HEK293T (cell line): ENCODE measurements around the gene DNMT1.
A peak's percentile ranks its signal among the peaks of the same experiment; 100 is the strongest.
"Not testable (repeated sequence)": the region's sequence is repeated elsewhere in the genome, so short reads cannot be mapped to it uniquely, and the experiment has no call there.

Experiments used
- CTCF ChIA-PET: fragments of 350-600 bp; formaldehyde crosslinking; extraction: SDS; loops from one replicate; lab custom pipeline; 2021; ENCODE audit warnings: antibody characterized with exemption, inconsistent platforms; lab: Yijun Ruan, JAX
- POLR2A ChIA-PET: fragments of 350-600 bp; formaldehyde crosslinking; extraction: SDS; loops from one replicate; lab custom pipeline; 2020; ENCODE audit warnings: antibody characterized with exemption, inconsistent platforms; lab: Yijun Ruan, JAX
- DNase-seq: peaks from one replicate; pipeline ENCODE4 v3.0.0; 2012; ENCODE audit warnings: mixed read lengths; ENCODE audit errors: extremely low spot score
- ARNT ChIP-seq: fragments of 450-650 bp; IDR thresholded peaks from 2 replicates; pipeline ENCODE4 v1.6.1; 2017; ENCODE audit warnings: mild to moderate bottlenecking
- BHLHE40 ChIP-seq: fragments of 450-650 bp; IDR thresholded peaks from 2 replicates; pipeline ENCODE4 v1.6.1; 2016; ENCODE audit warnings: mild to moderate bottlenecking, moderate library complexity, borderline replicate concordance
- CTBP1 ChIP-seq: fragments of 450-650 bp; IDR thresholded peaks from 2 replicates; pipeline ENCODE4 v1.6.1; 2016; ENCODE audit warnings: borderline replicate concordance
- ELF4 ChIP-seq: fragments of 450-650 bp; IDR thresholded peaks from 2 replicates; pipeline ENCODE4 v1.6.1; 2017; ENCODE audit warnings: antibody characterized with exemption
- FOXA1 ChIP-seq: fragments of 450-650 bp; IDR thresholded peaks from 2 replicates; pipeline ENCODE4 v1.6.1; 2016; ENCODE audit warnings: mild to moderate bottlenecking
- FOXK2 ChIP-seq: fragments of 450-650 bp; IDR thresholded peaks from 2 replicates; pipeline ENCODE4 v1.6.1; 2016; ENCODE audit warnings: mild to moderate bottlenecking
- FOXM1 ChIP-seq: fragments of 450-650 bp; IDR thresholded peaks from 2 replicates; pipeline ENCODE4 v1.6.1; 2017; ENCODE audit warnings: mild to moderate bottlenecking, borderline replicate concordance
- HDGF ChIP-seq: fragments of 450-650 bp; IDR thresholded peaks from 2 replicates; pipeline ENCODE4 v1.6.1; 2017; ENCODE audit warnings: antibody characterized with exemption, borderline replicate concordance
- L3MBTL2 ChIP-seq: fragments of 450-650 bp; conservative IDR thresholded peaks from 2 replicates; pipeline ENCODE4 v1.6.1; 2016; ENCODE audit warnings: mild to moderate bottlenecking
- LEF1 ChIP-seq: fragments of 450-650 bp; IDR thresholded peaks from 2 replicates; pipeline ENCODE4 v1.6.1; 2017; ENCODE audit warnings: mild to moderate bottlenecking, borderline replicate concordance
- NFRKB ChIP-seq: fragments of 450-650 bp; IDR thresholded peaks from 2 replicates; pipeline ENCODE4 v1.6.1; 2016; ENCODE audit warnings: mild to moderate bottlenecking, moderate library complexity
- SP1 ChIP-seq: fragments of 450-650 bp; IDR thresholded peaks from 2 replicates; pipeline ENCODE4 v1.6.1; 2017
- SUZ12 ChIP-seq: fragments of 450-650 bp; IDR thresholded peaks from 2 replicates; pipeline ENCODE4 v1.6.1; 2016; ENCODE audit warnings: mild to moderate bottlenecking
- TARDBP ChIP-seq: fragments of 450-650 bp; IDR thresholded peaks from 2 replicates; pipeline ENCODE4 v1.6.1; 2016
- ZNF384 ChIP-seq: fragments of 450-650 bp; IDR thresholded peaks from 2 replicates; pipeline ENCODE4 v1.6.1; 2016
- TF ChIP-seq, protein P1 (sequence below): fragments of 450-650 bp; IDR thresholded peaks from 2 replicates; pipeline ENCODE4 v1.6.1; 2016

DNMT1 gene

DNA sequence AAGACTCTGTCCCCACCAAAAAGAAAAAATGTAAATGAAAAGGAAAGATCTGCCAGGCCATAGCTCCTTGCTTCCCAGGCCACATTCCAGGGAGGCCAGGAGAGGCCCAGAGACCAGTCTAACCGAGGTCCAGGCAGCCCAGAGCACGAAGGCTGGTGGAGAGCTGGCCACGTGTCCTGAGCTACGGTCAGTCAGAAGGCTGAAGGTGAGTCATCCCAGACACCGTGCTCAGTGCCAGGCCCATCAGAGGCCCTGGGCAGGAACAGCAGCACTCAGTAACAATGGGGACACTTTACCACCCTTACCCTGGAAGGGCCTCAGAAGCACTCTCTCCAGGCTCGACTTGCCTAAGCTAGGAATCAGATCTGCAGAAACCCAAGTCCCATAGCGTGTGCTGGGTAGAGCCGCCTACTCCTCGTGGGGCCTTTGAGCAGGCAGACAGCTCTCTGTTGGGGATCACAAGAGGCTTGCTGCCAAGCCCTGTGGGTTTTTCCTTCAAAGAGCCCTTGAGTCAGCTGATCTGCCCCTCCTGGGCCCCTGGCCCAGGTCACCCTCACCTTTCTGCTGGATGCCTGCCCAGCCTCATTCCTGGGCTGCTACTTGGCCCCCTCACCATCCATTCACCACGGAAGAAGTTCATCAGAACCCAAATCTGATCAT lies 11.6 kb upstream of the DNMT1 start:
- CTCF ChIA-PET: no interaction called here
- POLR2A ChIA-PET: interaction anchor here (4.8 kb wide), 1 partner anchor 12 kb away, joined by 27 read pairs; the partner anchor contains the start of gene DNMT1
- TF ChIP-seq HDGF (no peak), CTBP1 (no peak), ZNF384 (no peak), ELF4 (no peak), FOXK2 (no peak), SP1 (no peak), LEF1 (no peak), L3MBTL2 (no peak), BHLHE40 (no peak), FOXM1 (no peak)
- TF ChIP-seq, protein P1, sequence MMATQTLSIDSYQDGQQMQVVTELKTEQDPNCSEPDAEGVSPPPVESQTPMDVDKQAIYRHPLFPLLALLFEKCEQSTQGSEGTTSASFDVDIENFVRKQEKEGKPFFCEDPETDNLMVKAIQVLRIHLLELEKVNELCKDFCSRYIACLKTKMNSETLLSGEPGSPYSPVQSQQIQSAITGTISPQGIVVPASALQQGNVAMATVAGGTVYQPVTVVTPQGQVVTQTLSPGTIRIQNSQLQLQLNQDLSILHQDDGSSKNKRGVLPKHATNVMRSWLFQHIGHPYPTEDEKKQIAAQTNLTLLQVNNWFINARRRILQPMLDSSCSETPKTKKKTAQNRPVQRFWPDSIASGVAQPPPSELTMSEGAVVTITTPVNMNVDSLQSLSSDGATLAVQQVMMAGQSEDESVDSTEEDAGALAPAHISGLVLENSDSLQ: no peak
- DNase-seq: no peak

DNA sequence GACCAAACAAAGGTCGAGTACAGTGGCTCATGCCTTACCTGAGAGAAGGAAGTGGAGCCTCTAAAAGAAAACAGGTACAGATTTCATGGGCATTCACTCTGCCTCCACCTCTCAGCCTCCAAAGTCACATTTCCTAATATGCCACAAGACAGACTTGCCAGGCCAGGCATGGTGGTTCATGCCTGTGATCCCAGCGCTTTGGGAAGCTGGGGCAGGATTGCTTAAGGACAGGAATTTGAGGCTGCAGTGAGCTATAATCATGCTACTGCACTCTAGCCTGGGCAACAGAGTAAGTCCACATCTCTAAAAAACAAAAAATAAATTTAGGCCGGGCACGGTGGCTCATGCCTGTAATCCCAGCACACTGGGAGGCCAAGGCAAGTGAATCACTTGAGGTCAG lies 10.9 kb upstream of the DNMT1 start:
- no peak for TF ChIP-seq FOXA1
- TF ChIP-seq TARDBP: no peak
- no peak for TF ChIP-seq SUZ12
- TF ChIP-seq HDGF: no peak
- no peak for TF ChIP-seq FOXK2
- TF ChIP-seq SP1: no peak
- TF ChIP-seq, protein P1: no peak
- CTCF ChIA-PET: no interaction called here
- DNase-seq: no peak
- POLR2A ChIA-PET: interaction anchor here (4.8 kb wide), 1 partner anchor 11 kb away, joined by 27 read pairs; the partner anchor contains the start of gene DNMT1

DNA sequence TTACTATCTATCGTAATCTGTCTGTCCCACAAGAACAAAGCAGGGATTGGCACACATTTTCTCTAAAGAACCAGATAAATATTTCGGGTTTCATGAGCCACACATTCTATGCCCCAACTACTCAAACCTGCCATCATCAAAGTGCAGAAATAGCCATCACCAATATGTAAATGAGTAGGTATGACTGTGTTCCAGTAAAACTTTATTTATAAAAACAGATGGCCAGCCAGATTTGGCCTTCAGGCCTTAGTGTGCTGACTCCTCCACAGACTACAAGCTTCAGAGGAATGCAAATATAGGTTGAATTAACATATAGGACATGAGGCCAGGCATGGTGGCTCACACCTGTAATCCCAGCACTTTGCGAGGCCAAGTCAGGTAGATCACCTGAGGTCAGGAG lies 8.9 kb upstream of the DNMT1 start:
- CTCF ChIA-PET: interaction anchor here (1.1 kb wide), 1 partner anchor 46 kb away, joined by 3 read pairs; no protein-coding TSS in a partner anchor
- POLR2A ChIA-PET: interaction anchor here (1.1 to 1.4 kb wide), 2 partner anchors 9 kb away, joined by 4 to 5 read pairs; partner anchors contain the start of gene DNMT1

DNA sequence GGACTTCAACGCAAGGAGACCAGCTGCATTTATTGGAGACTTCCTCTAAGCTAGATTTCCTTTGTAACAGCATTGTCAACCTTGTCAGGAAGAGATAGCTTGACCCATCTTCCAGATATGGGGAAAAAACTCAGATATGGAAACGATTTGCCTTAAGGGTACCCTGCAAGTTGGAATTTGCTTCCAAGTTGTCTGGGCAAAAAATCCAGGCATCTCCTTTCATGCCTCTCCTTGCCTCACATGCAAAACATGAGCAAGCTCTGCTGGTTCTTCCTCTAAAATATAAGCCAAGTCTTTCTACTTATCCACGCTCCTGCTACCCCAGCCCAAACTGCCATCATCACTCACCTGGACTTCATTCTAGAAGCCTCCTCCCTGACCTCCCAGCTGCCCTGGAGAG lies 6.4 kb upstream of the DNMT1 start:
- ChIA-PET POLR2A (interaction anchor here (0.7 kb wide), 1 partner anchor 10 kb away, joined by 3 read pairs; no protein-coding TSS in a partner anchor), CTCF (no interaction called here)
- no peak for TF ChIP-seq L3MBTL2
- no peak for TF ChIP-seq LEF1
- TF ChIP-seq CTBP1: no peak
- TF ChIP-seq, protein P1: no peak
- TF ChIP-seq FOXK2: no peak
- no peak for TF ChIP-seq ZNF384
- no peak for TF ChIP-seq ARNT
- TF ChIP-seq HDGF: no peak
- TF ChIP-seq SP1: no peak
- TF ChIP-seq ELF4: no peak
- TF ChIP-seq NFRKB: no peak
- no peak for TF ChIP-seq SUZ12
- TF ChIP-seq BHLHE40: no peak
- TF ChIP-seq FOXA1: no peak
- no peak for TF ChIP-seq TARDBP
- no peak for DNase-seq

More for the DNA sequence above, 8.9 kb upstream of the DNMT1 start:
- TF ChIP-seq NFRKB (no peak), ARNT (no peak), SUZ12 (no peak), HDGF (no peak), ZNF384 (no peak), BHLHE40 (no peak), SP1 (no peak), FOXK2 (no peak), ELF4 (no peak), FOXA1 (no peak), L3MBTL2 (no peak), CTBP1 (no peak), FOXM1 (no peak), TARDBP (no peak), LEF1 (no peak)
- TF ChIP-seq, protein P1: no peak
- no peak for DNase-seq

DNA sequence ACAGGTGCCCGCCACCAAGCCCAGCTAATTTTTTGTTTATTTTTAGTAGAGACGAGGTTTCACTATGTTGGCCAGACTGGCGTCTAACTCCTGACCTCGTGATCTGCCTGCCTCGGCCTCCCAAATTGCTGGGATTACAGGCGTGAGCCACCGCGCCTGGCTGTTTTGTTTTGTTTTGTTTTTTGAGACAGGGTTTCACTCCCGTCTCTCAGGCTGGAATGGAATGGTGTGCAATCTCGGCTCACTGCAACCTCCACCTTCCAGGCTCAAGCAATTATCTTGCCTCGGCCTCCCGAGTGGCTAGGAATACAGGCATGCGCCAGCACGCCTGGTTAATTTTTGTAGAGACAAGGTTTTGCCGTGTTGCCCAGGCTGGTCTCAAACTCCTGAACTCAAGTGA lies 5.3 kb upstream of the DNMT1 start:
- CTCF ChIA-PET: interaction anchor here (0.6 kb wide), 1 partner anchor 920 kb away, joined by 3 read pairs; no protein-coding TSS in a partner anchor
- DNase-seq, POLR2A ChIA-PET: not testable (repeated sequence)
- TF ChIP-seq L3MBTL2: peak; percentile 42; the same call in 1 of the 2 replicates
